Measurements from ENCODE around the gene TACR2. TPM values are rescaled to one million over a fixed set of nuclear protein-coding genes. Genes with fewer than 3 reads are reported as not detected.

The TACR2 gene
- total RNA-seq, 1 experiment from 2014 or later = 0.21 TPM

DNA sequence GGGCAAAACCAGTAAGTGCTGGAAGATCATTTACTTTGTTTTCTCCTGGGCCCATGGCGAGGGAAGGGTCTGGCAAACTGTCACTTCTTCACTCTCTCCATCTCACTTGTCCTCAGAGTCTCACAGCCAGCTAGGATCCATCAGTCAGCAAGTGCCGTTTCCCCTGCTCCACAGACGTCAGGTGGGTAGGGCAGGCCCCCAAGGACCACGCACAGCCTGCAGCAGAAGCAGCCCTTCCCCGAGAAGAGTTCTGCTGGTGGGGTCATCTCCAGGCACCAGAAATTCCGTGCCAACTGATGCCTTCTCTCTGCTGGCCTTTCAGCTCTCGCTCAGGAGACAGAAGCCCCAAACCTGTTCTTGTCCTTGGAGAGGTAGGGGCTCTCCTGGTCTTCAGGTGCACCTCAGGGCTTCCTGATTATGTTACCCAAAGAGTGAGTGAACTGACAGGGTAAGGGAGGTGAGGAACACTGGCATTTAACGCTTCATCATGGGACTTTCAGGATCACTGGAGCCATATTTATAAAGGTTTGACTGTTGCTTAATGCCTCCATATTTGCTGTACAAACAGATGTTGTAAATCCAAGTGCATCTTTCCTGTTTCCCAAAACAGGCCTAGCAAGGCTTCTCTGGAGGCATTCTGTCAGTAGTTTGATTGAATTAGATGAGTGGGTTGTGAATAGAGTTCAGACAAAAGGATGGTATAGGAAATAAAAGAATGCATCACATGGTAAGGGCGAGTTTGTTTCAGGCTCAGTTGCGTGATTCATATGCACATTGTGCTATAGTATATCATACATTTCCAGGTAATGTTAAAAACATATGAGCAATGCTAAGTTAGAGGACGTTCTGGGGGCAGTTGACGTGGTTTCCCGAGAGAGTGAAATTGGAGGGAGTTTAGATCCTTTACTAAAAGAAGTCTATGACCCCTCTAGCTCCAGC is 20.9 kb upstream of the TACR2 start:
- H3K9me3 ChIP-seq (ENCODE audit: control insufficient read depth, insufficient read depth, low read depth, low read length) = peaks cover 3% of the 10 kb centered on the region; the same call in 1 of the 2 replicates
- TF ChIP-seq POLR2AphosphoS5 (IDR thresholded peaks at IDR 0.05; ENCODE audit: low read depth, low read length) (no peak), CTCF (IDR thresholded peaks at IDR 0.05) (no peak), SIN3A (IDR thresholded peaks at IDR 0.05; ENCODE audit: borderline replicate concordance, insufficient read depth, low read depth, low read length) (no peak), REST (IDR thresholded peaks at IDR 0.05; ENCODE audit: insufficient read depth in 1 of 2, low read depth in 2 of 2, low read length in 1 of 2) (no peak), TCF7L2 (IDR thresholded peaks at IDR 0.05; ENCODE audit: low read depth, low read length) (no peak)
- H3K27ac ChIP-seq (ENCODE audit: low read length) = peak overlapping the region; percentile 94
- DNase-seq (ENCODE audit: low read depth, low spot score) = no peak
- ChIA-PET CTCF (no interaction called here), POLR2A (no interaction called here)
- H3K4me3 ChIP-seq (ENCODE audit: low read depth in 2 of 2, low read length in 2 of 2) = no peak overlapping the region
- intact Hi-C loops (cut with micrococcal nuclease; ENCODE audit: unreplicated experiment) = no loop called here
- no peaks in the 10 kb centered on the region for H3K36me3 ChIP-seq (ENCODE audit: control insufficient read depth, insufficient read depth, low read length)
- no peak for ATAC-seq
- H3K4me1 ChIP-seq (ENCODE audit: control insufficient read depth, insufficient read depth, low read length) = peaks cover 34% of the 10 kb centered on the region
- in situ Hi-C loops (cut with HindIII; ENCODE audit: low pct_unique_long_range_greater_than_20kb, low sequenced_read_pairs) = no loop called here
- H3K27me3 ChIP-seq (ENCODE audit: control insufficient read depth, insufficient read depth, low read length) = no peaks in the 10 kb centered on the region
- no TSS peak for BruUV-seq (replicated peaks)

DNA sequence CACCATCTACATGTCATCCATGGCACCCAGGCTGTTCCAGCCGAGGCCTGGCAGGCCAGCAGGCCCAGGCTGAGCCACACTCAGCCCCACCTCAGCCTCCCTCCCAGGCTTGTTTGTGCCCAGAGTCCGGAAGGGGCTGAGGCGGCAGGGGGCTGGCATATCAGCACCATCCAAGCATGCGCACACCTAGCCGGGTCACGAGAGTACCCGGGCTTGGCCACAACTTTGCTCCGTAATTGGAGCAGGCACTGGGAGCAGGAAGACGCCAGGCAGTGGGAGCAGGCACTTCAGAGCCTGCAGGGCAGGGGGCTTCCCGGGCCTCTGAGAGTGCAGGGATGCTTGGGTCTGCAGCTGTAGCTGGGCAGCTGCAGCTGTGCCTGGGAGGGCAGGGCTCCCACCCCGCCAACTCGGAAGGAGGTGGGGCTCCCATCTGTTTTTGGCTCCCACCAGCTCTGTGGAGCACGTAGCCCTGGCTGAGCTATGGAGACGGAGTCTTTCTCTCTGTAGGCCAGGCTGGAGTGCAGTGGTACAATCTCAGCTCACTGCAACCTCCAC is 19.3 kb upstream of the TACR2 start:
- Histone ChIP-seq H3K27ac (ENCODE audit: low read length) (no peak overlapping the region), H3K27me3 (ENCODE audit: control insufficient read depth, insufficient read depth, low read length) (no peaks in the 10 kb centered on the region), H3K36me3 (ENCODE audit: control insufficient read depth, insufficient read depth, low read length) (no peaks in the 10 kb centered on the region), H3K4me3 (ENCODE audit: low read depth in 2 of 2, low read length in 2 of 2) (no peak overlapping the region), H3K9me3 (ENCODE audit: control insufficient read depth, insufficient read depth, low read depth, low read length) (peaks cover 3% of the 10 kb centered on the region; the same call in 1 of the 2 replicates), H3K4me1 (ENCODE audit: control insufficient read depth, insufficient read depth, low read length) (peaks cover 34% of the 10 kb centered on the region)
- DNase-seq (ENCODE audit: low read depth, low spot score) = no peak
- intact Hi-C loops (cut with micrococcal nuclease; ENCODE audit: unreplicated experiment) (no loop called here), in situ Hi-C loops (cut with HindIII; ENCODE audit: low pct_unique_long_range_greater_than_20kb, low sequenced_read_pairs) (no loop called here)
- no TSS peak for BruUV-seq (replicated peaks)
- no peak for ATAC-seq
- CTCF ChIA-PET = no interaction called here
- TF ChIP-seq CTCF (IDR thresholded peaks at IDR 0.05) = no peak
- TF ChIP-seq POLR2AphosphoS5 (IDR thresholded peaks at IDR 0.05; ENCODE audit: low read depth, low read length) = no peak
- no peak for TF ChIP-seq REST (IDR thresholded peaks at IDR 0.05; ENCODE audit: insufficient read depth in 1 of 2, low read depth in 2 of 2, low read length in 1 of 2)
- no peak for TF ChIP-seq SIN3A (IDR thresholded peaks at IDR 0.05; ENCODE audit: borderline replicate concordance, insufficient read depth, low read depth, low read length)
- POLR2A ChIA-PET = no interaction called here

Data from Panc1 (cell line).